Muscle layer of colon (tissue), 2 donors: ENCODE measurements around the gene SMIM12.

Experiments used
- H3K27ac ChIP-seq: one replicate; pipeline ENCODE4 v1.7.0; 2013; ENCODE audit warnings: low read depth, mild to moderate bottlenecking, low read length, moderate library complexity
- H3K27me3 ChIP-seq, 2 donors: one replicate each; pipeline ENCODE4 v1.7.0; 2013; ENCODE audit warnings: low read length in 2 of 2, mild to moderate bottlenecking in 2 of 2; ENCODE audit not compliant: insufficient read depth in 2 of 2, control insufficient read depth in 1 of 2
- H3K36me3 ChIP-seq: one replicate; pipeline ENCODE4 v1.7.0; 2013; ENCODE audit warnings: mild to moderate bottlenecking, low read length; ENCODE audit not compliant: insufficient read depth
- H3K4me1 ChIP-seq: one replicate; pipeline ENCODE4 v1.7.0; 2013; ENCODE audit warnings: mild to moderate bottlenecking, low read length; ENCODE audit not compliant: insufficient read depth
- H3K4me3 ChIP-seq, 2 donors: one replicate each; pipeline ENCODE4 v1.7.0; 2013; ENCODE audit warnings: low read length in 2 of 2, low read depth in 1 of 2, mild to moderate bottlenecking in 1 of 2, moderate library complexity in 1 of 2
- H3K9ac ChIP-seq: one replicate; pipeline ENCODE4 v1.7.0; 2013; ENCODE audit warnings: low read length
- H3K9me3 ChIP-seq: one replicate; pipeline ENCODE4 v1.7.0; 2013; ENCODE audit warnings: mild to moderate bottlenecking, low read length
- donor health status: abdominal sarcoma.
- donor health status: Adenocarcinoma of cecum.

Gene SMIM12

GRCh38 chr1:34859446-34860200 lies at the start of gene SMIM12:
Gene SMIM12 (minus strand): TSS chr1:34859749. CDS start chr1:34855977, 3,772 bp downstream.
- Histone ChIP-seq H3K27ac (peak within 1 kb of the TSS; percentile 85), H3K36me3 (peaks cover 12% of the 10 kb centered on the region), H3K9me3 (no peaks in the 10 kb centered on the region), H3K4me3 (peak within 1 kb of the TSS; percentile 81 to 84), H3K9ac (peak within 1 kb of the TSS; percentile 95), H3K27me3 (no peaks in the 10 kb centered on the region), H3K4me1 (peaks cover 23% of the 10 kb centered on the region)

GRCh38 chr1:34908369-34908768 lies 48.8 kb upstream of the SMIM12 start:
- no peaks in the 10 kb centered on the region for H3K4me1 ChIP-seq
- H3K27me3 ChIP-seq: no peaks in the 10 kb centered on the region
- no peak overlapping the region for H3K9ac ChIP-seq
- H3K27ac ChIP-seq: no peak overlapping the region
- H3K36me3 ChIP-seq: no peaks in the 10 kb centered on the region
- H3K9me3 ChIP-seq: no peaks in the 10 kb centered on the region
- H3K4me3 ChIP-seq: no peak overlapping the region

GRCh38 chr1:34907487-34908090 lies 48.0 kb upstream of the SMIM12 start:
- no peaks in the 10 kb centered on the region for H3K36me3 ChIP-seq
- H3K9ac ChIP-seq: no peak overlapping the region
- no peak overlapping the region for H3K27ac ChIP-seq
- no peaks in the 10 kb centered on the region for H3K27me3 ChIP-seq
- no peaks in the 10 kb centered on the region for H3K4me1 ChIP-seq
- H3K9me3 ChIP-seq: no peaks in the 10 kb centered on the region
- no peak overlapping the region for H3K4me3 ChIP-seq

GRCh38 chr1:34906756-34907155 lies 47.2 kb upstream of the SMIM12 start:
- H3K27me3 ChIP-seq: no peaks in the 10 kb centered on the region
- no peaks in the 10 kb centered on the region for H3K4me1 ChIP-seq
- H3K9me3 ChIP-seq: no peaks in the 10 kb centered on the region

GRCh38 chr1:34906222-34906621 lies 46.7 kb upstream of the SMIM12 start:
- Histone ChIP-seq H3K36me3 (no peaks in the 10 kb centered on the region), H3K9ac (no peak overlapping the region), H3K27me3 (no peaks in the 10 kb centered on the region), H3K4me3 (no peak overlapping the region), H3K4me1 (no peaks in the 10 kb centered on the region), H3K9me3 (no peaks in the 10 kb centered on the region), H3K27ac (no peak overlapping the region)

More at GRCh38 chr1:34906756-34907155, 47.2 kb upstream of the SMIM12 start:
- H3K4me3 ChIP-seq: no peak overlapping the region
- no peaks in the 10 kb centered on the region for H3K36me3 ChIP-seq
- H3K9ac ChIP-seq: no peak overlapping the region
- H3K27ac ChIP-seq: no peak overlapping the region

- no peaks in the 10 kb centered on the region for H3K27me3 ChIP-seq
- H3K27ac ChIP-seq: no peak overlapping the region
- no peaks in the 10 kb centered on the region for H3K4me1 ChIP-seq
- H3K9me3 ChIP-seq: no peaks in the 10 kb centered on the region
- H3K9ac ChIP-seq: no peak overlapping the region
- no peaks in the 10 kb centered on the region for H3K36me3 ChIP-seq
- no peak overlapping the region for H3K4me3 ChIP-seq
These were observed 45.5 kb upstream of the SMIM12 start for GRCh38 chr1:34905098-34905459.

GRCh38 chr1:34904236-34905097 lies 44.9 kb upstream of the SMIM12 start:
- Histone ChIP-seq H3K9me3 (no peaks in the 10 kb centered on the region), H3K9ac (no peak overlapping the region), H3K36me3 (no peaks in the 10 kb centered on the region), H3K4me3 (no peak overlapping the region), H3K27me3 (no peaks in the 10 kb centered on the region), H3K4me1 (no peaks in the 10 kb centered on the region), H3K27ac (no peak overlapping the region)

GRCh38 chr1:34901919-34902318 lies 42.4 kb upstream of the SMIM12 start:
- Histone ChIP-seq H3K9me3 (no peaks in the 10 kb centered on the region), H3K4me3 (no peak overlapping the region), H3K36me3 (no peaks in the 10 kb centered on the region), H3K9ac (no peak overlapping the region), H3K4me1 (no peaks in the 10 kb centered on the region), H3K27me3 (no peaks in the 10 kb centered on the region), H3K27ac (no peak overlapping the region)

- Histone ChIP-seq H3K36me3 (no peaks in the 10 kb centered on the region), H3K27ac (no peak overlapping the region), H3K4me1 (no peaks in the 10 kb centered on the region), H3K4me3 (no peak overlapping the region), H3K9ac (no peak overlapping the region), H3K27me3 (no peaks in the 10 kb centered on the region), H3K9me3 (no peaks in the 10 kb centered on the region)
These were observed 41.4 kb upstream of the SMIM12 start for GRCh38 chr1:34900775-34901502.

GRCh38 chr1:34899906-34900305 lies 40.4 kb upstream of the SMIM12 start:
- no peak overlapping the region for H3K9ac ChIP-seq

GRCh38 chr1:34899471-34899870 lies 39.9 kb upstream of the SMIM12 start:
- Histone ChIP-seq H3K27me3 (no peaks in the 10 kb centered on the region), H3K9ac (no peak overlapping the region), H3K4me3 (no peak overlapping the region), H3K36me3 (no peaks in the 10 kb centered on the region), H3K9me3 (no peaks in the 10 kb centered on the region), H3K4me1 (no peaks in the 10 kb centered on the region), H3K27ac (no peak overlapping the region)

More at GRCh38 chr1:34899906-34900305, 40.4 kb upstream of the SMIM12 start:
- Histone ChIP-seq H3K4me1 (no peaks in the 10 kb centered on the region), H3K4me3 (no peak overlapping the region), H3K27ac (no peak overlapping the region), H3K36me3 (no peaks in the 10 kb centered on the region), H3K27me3 (no peaks in the 10 kb centered on the region), H3K9me3 (no peaks in the 10 kb centered on the region)
